MM.1S (cell line): ENCODE results near the gene PKHD1.

Experiments
- DNase-seq: peaks from one replicate; pipeline ENCODE4 v3.0.0-alpha.2; 2015
- H2AFZ ChIP-seq: fragments of 300-600 bp; sonication (generic); 2 replicates; pipeline ENCODE4 v1.6.0; 2016; ENCODE audit warnings: antibody characterized with exemption, low read length
- H3F3A ChIP-seq: fragments of 300-600 bp; sonication (generic); 2 replicates; pipeline ENCODE4 v1.6.1; 2016; ENCODE audit warnings: mild to moderate bottlenecking, antibody characterized with exemption, low read length, moderate library complexity, mixed read lengths; ENCODE audit not compliant: insufficient read depth
- H3K27ac ChIP-seq: fragments of 300-600 bp; sonication (generic); 2 replicates; pipeline ENCODE4 v1.5.1; 2016; ENCODE audit warnings: mild to moderate bottlenecking, low read length
- H3K27me3 ChIP-seq: fragments of 300-600 bp; sonication (generic); replicated peaks from 2 replicates; pipeline ENCODE4 v1.6.0; 2016; ENCODE audit warnings: low read length; ENCODE audit not compliant: insufficient read depth
- H3K36me3 ChIP-seq: fragments of 300-600 bp; sonication (generic); replicated peaks from 2 replicates; pipeline ENCODE4 v1.6.1; 2016; ENCODE audit warnings: mild to moderate bottlenecking, low read length, mixed read lengths; ENCODE audit not compliant: insufficient read depth
- H3K4me1 ChIP-seq: fragments of 300-600 bp; sonication (generic); 2 replicates; pipeline ENCODE4 v1.6.1; 2016; ENCODE audit warnings: low read length, mixed read lengths
- H3K4me2 ChIP-seq: fragments of 300-600 bp; sonication (generic); 2 replicates; pipeline ENCODE4 v1.6.0; 2016; ENCODE audit warnings: low read depth, low read length
- H3K4me3 ChIP-seq: fragments of 300-600 bp; sonication (generic); 2 replicates; pipeline ENCODE4 v1.5.1; 2016; ENCODE audit warnings: low read length, mixed read lengths
- H3K79me2 ChIP-seq: fragments of 300-600 bp; sonication (generic); 2 replicates; pipeline ENCODE4 v1.6.1; 2016; ENCODE audit warnings: mixed run types, low read length, mixed read lengths
- H3K9ac ChIP-seq: fragments of 300-600 bp; sonication (generic); 2 replicates; pipeline ENCODE4 v1.6.1; 2016; ENCODE audit warnings: low read length, mixed read lengths
- H3K9me2 ChIP-seq: fragments of 300-600 bp; sonication (generic); replicated peaks from 2 replicates; pipeline ENCODE4 v1.6.1; 2016; ENCODE audit warnings: mild to moderate bottlenecking, low read length, mixed read lengths; ENCODE audit not compliant: insufficient read depth
- H3K9me3 ChIP-seq: fragments of 300-600 bp; sonication (generic); replicated peaks from 2 replicates; pipeline ENCODE4 v1.6.1; 2016; ENCODE audit warnings: mild to moderate bottlenecking, low read length, mixed read lengths; ENCODE audit not compliant: insufficient read depth
- H4K20me1 ChIP-seq: fragments of 300-600 bp; sonication (generic); 2 replicates; pipeline ENCODE4 v1.6.1; 2016; ENCODE audit warnings: mild to moderate bottlenecking, low read length, moderate library complexity, mixed read lengths; ENCODE audit not compliant: insufficient read depth
- EZH2 ChIP-seq: fragments of 300-600 bp; sonication (generic); optimal IDR thresholded peaks from 2 replicates; pipeline ENCODE3; 2017; ENCODE audit warnings: low read depth, mild to moderate bottlenecking, antibody characterized with exemption, low read length, mixed read lengths
- EZH2phosphoT487 ChIP-seq: fragments of 300-600 bp; sonication (generic); IDR thresholded peaks from 2 replicates; pipeline ENCODE4 v1.6.1; 2018; ENCODE audit warnings: antibody characterized with exemption, low read length
- TF ChIP-seq, protein P1 (sequence below): fragments of 300-600 bp; sonication (generic); IDR thresholded peaks from 2 replicates; pipeline ENCODE4 v1.5.1; 2016; ENCODE audit warnings: antibody characterized with exemption, low read length, mixed read lengths

Gene PKHD1

GRCh38 chr6:51793393-51793792 lies 294.0 kb downstream of the PKHD1 start:
- TF ChIP-seq EZH2phosphoT487, result no peak
- TF ChIP-seq EZH2, result no peak
- TF ChIP-seq, protein P1, sequence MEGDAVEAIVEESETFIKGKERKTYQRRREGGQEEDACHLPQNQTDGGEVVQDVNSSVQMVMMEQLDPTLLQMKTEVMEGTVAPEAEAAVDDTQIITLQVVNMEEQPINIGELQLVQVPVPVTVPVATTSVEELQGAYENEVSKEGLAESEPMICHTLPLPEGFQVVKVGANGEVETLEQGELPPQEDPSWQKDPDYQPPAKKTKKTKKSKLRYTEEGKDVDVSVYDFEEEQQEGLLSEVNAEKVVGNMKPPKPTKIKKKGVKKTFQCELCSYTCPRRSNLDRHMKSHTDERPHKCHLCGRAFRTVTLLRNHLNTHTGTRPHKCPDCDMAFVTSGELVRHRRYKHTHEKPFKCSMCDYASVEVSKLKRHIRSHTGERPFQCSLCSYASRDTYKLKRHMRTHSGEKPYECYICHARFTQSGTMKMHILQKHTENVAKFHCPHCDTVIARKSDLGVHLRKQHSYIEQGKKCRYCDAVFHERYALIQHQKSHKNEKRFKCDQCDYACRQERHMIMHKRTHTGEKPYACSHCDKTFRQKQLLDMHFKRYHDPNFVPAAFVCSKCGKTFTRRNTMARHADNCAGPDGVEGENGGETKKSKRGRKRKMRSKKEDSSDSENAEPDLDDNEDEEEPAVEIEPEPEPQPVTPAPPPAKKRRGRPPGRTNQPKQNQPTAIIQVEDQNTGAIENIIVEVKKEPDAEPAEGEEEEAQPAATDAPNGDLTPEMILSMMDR, result no peak
- Histone ChIP-seq H3K9me3 (no peaks in the 10 kb centered on the region), H3K27me3 (no peaks in the 10 kb centered on the region), H4K20me1 (no peaks in the 10 kb centered on the region), H3K4me3 (no peak overlapping the region), H3K4me2 (no peak overlapping the region), H3F3A (no peaks in the 10 kb centered on the region), H3K4me1 (no peaks in the 10 kb centered on the region), H2AFZ (no peak overlapping the region), H3K9me2 (no peaks in the 10 kb centered on the region), H3K27ac (no peak overlapping the region), H3K9ac (no peak overlapping the region), H3K79me2 (no peaks in the 10 kb centered on the region), H3K36me3 (no peaks in the 10 kb centered on the region)
- no peak for DNase-seq

DNA sequence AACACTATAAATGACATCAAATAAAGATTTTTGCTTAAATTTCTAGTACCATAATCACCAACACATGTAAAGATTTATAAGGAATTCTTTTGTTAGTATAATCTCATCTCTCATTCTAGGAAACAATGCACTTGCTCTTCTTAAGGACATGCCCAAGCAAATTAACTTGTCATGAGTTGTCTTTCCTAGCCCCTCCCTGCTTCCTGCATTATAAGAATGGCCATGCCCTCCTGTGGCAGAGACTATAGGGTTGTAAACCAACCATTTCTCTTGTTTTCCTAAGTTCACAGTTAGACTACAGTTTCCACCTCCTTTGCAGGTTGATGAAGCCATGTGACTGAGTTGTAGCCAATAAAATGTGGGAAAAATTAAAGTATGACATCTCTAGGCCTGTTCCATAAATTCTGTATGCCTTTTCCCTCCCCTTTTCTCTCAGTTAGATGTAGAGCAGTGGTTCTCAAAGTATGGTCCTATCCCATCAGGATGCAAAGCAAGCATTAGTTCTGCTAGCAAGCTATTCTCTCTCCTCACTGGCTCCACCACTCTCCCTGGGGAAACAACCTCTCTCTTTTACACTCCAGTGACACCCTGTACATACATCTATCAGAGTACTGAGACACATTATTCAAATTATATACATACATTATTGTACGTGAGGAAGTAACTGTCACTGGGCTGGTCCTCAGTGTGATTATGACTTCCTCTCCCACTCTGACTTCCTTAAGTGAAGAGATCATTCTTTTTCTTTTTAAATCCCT lies 295.0 kb downstream of the PKHD1 start:
- H3K9ac ChIP-seq, result no peak overlapping the region

GRCh38 chr6:51790946-51791345 lies 296.5 kb downstream of the PKHD1 start:
- TF ChIP-seq, protein P1, result no peak
- TF ChIP-seq EZH2phosphoT487, result no peak
- TF ChIP-seq EZH2, result no peak
- DNase-seq, result no peak
- no peak overlapping the region for H3K4me2 ChIP-seq

More for the DNA sequence above, 295.0 kb downstream of the PKHD1 start:
- H3K27ac ChIP-seq, result no peak overlapping the region
- H3K4me3 ChIP-seq, result no peak overlapping the region
- H3K9me2 ChIP-seq, result no peaks in the 10 kb centered on the region
- no peaks in the 10 kb centered on the region for H3K4me1 ChIP-seq
- H3F3A ChIP-seq, result no peaks in the 10 kb centered on the region
- H3K27me3 ChIP-seq, result no peaks in the 10 kb centered on the region
- H3K9me3 ChIP-seq, result no peaks in the 10 kb centered on the region
- no peak overlapping the region for H2AFZ ChIP-seq
- H4K20me1 ChIP-seq, result no peaks in the 10 kb centered on the region
- TF ChIP-seq, protein P1, result no peak
- TF ChIP-seq EZH2phosphoT487, result no peak
- TF ChIP-seq EZH2, result no peak
- no peak for DNase-seq
- H3K79me2 ChIP-seq, result no peaks in the 10 kb centered on the region
- H3K4me2 ChIP-seq, result no peak overlapping the region
- no peaks in the 10 kb centered on the region for H3K36me3 ChIP-seq

More at GRCh38 chr6:51790946-51791345, 296.5 kb downstream of the PKHD1 start:
- H3K79me2 ChIP-seq, result no peaks in the 10 kb centered on the region
- no peaks in the 10 kb centered on the region for H4K20me1 ChIP-seq
- no peaks in the 10 kb centered on the region for H3K36me3 ChIP-seq
- no peak overlapping the region for H3K4me3 ChIP-seq
- H3K9me2 ChIP-seq, result no peaks in the 10 kb centered on the region
- no peaks in the 10 kb centered on the region for H3K4me1 ChIP-seq
- H3K9ac ChIP-seq, result no peak overlapping the region
- no peaks in the 10 kb centered on the region for H3K27me3 ChIP-seq
- no peak overlapping the region for H2AFZ ChIP-seq
- H3K9me3 ChIP-seq, result no peaks in the 10 kb centered on the region
- no peaks in the 10 kb centered on the region for H3F3A ChIP-seq
- no peak overlapping the region for H3K27ac ChIP-seq
